ENCODE measurements around the gene AP5S1. TPM values are rescaled to one million over a fixed set of nuclear protein-coding genes. Genes with fewer than 3 reads are reported as not detected.

Gene AP5S1
- total RNA-seq, 6 experiments from 2014 or later, result 17.7 to 21.7 (median 19.4) TPM

DNA sequence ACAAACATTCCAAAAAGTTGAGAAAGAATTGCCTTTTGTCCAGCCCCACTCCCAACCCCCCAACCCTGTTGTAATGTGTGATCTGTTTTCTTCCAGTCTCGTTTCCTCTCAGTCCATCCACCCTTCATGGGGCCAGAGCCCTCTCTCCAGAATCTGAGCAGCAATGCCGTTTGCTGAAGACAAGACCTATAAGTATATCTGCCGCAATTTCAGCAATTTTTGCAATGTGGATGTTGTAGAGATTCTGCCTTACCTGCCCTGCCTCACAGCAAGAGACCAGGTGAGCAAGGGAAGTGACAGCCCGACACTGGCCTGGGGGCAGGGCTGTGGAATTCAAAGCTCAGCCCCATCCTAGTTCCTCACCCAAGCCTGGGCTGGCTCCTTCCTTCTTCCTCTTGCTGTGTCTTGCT lies 34.1 kb downstream of the AP5S1 start:
- TF ChIP-seq, protein P1, sequence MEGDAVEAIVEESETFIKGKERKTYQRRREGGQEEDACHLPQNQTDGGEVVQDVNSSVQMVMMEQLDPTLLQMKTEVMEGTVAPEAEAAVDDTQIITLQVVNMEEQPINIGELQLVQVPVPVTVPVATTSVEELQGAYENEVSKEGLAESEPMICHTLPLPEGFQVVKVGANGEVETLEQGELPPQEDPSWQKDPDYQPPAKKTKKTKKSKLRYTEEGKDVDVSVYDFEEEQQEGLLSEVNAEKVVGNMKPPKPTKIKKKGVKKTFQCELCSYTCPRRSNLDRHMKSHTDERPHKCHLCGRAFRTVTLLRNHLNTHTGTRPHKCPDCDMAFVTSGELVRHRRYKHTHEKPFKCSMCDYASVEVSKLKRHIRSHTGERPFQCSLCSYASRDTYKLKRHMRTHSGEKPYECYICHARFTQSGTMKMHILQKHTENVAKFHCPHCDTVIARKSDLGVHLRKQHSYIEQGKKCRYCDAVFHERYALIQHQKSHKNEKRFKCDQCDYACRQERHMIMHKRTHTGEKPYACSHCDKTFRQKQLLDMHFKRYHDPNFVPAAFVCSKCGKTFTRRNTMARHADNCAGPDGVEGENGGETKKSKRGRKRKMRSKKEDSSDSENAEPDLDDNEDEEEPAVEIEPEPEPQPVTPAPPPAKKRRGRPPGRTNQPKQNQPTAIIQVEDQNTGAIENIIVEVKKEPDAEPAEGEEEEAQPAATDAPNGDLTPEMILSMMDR (IDR thresholded peaks at IDR 0.05), result no peak
- no peaks in the 10 kb centered on the region for H3K9me3 Mint-ChIP-seq
- no peak for DNase-seq
- H3K27ac Mint-ChIP-seq, result no peak overlapping the region
- peaks cover 18% of the 10 kb centered on the region for H3K36me3 Mint-ChIP-seq (ENCODE audit: low read depth)
- H3K4me1 Mint-ChIP-seq (ENCODE audit: low read depth), result peaks cover 2% of the 10 kb centered on the region; the same call in 1 of the 2 replicates
- no peak overlapping the region for H3K4me3 Mint-ChIP-seq
- H3K27me3 Mint-ChIP-seq (ENCODE audit: insufficient read depth), result peaks cover 2% of the 10 kb centered on the region; the same call in 1 of the 2 replicates

DNA sequence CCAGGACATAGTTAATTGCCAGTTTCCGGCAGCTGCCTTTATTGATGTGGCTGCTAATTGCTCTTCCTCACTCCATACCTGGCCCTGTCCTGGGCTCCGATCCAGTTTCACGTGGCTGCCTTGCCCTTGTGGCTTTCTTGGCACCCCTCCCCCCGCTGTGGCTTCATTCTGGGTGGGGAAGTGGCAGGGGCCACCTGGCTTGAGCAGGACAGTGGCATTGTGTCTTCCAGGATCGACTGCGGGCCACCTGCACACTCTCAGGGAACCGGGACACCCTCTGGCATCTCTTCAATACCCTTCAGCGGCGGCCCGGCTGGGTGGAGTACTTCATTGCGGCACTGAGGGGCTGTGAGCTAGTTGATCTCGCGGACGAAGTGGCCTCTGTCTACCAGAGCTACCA lies 37.1 kb downstream of the AP5S1 start:
- H3K36me3 Mint-ChIP-seq (ENCODE audit: low read depth), result peaks cover 31% of the 10 kb centered on the region
- H3K4me3 Mint-ChIP-seq, result no peak overlapping the region
- H3K4me1 Mint-ChIP-seq (ENCODE audit: low read depth), result no peaks in the 10 kb centered on the region
- H3K27ac Mint-ChIP-seq, result no peak overlapping the region
- H3K27me3 Mint-ChIP-seq (ENCODE audit: insufficient read depth), result peaks cover 2% of the 10 kb centered on the region; the same call in 1 of the 2 replicates
- no peaks in the 10 kb centered on the region for H3K9me3 Mint-ChIP-seq
- TF ChIP-seq, protein P1 (IDR thresholded peaks at IDR 0.05), result no peak
- DNase-seq, result no peak

DNA sequence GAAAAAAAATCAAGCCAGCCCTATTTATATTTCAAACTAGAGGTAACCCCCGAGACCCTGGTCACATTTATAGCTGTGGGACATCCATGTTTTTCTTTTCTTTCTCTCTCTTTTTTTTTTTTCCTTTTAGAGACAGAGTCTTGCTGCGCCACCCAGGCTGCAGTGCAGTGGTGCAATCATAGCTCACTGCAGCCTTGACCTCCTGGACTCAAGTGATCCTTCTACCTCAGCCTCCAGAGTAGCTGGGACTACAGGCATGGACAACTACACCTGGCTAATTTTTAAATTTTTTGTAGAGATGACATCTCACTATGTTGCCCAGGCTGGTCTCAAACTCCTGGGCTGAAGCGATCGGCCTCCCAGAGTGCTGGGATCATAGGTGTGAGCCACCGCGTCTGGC lies 38.3 kb downstream of the AP5S1 start:
- no peak overlapping the region for H3K4me3 Mint-ChIP-seq

DNA sequence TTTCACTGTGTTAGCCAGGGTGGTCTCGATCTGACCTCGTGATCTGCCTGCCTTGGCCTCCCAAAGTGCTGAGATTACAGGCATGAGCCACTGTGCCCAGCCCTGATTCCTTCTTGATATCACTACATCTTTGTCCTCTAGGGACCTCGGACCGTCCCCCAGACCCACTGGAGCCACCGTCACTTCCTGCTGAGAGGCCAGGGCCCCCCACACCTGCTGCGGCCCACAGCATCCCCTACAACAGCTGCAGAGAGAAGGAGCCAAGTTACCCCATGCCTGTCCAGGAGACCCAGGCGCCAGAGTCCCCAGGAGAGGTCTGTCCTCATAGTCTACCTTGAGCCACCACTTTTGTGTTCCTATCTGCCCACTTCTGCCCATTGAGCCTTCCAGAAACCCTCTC lies 40.8 kb downstream of the AP5S1 start:
- TF ChIP-seq, protein P1 (IDR thresholded peaks at IDR 0.05), result no peak
- peaks cover 2% of the 10 kb centered on the region; the same call in 1 of the 2 replicates for H3K27me3 Mint-ChIP-seq (ENCODE audit: insufficient read depth)
- DNase-seq, result no peak
- H3K4me1 Mint-ChIP-seq (ENCODE audit: low read depth), result no peaks in the 10 kb centered on the region
- H3K36me3 Mint-ChIP-seq (ENCODE audit: low read depth), result peaks cover 44% of the 10 kb centered on the region
- no peak overlapping the region for H3K27ac Mint-ChIP-seq
- no peak overlapping the region for H3K4me3 Mint-ChIP-seq
- H3K9me3 Mint-ChIP-seq, result no peaks in the 10 kb centered on the region

More for the DNA sequence above, 38.3 kb downstream of the AP5S1 start:
- DNase-seq, result no peak
- H3K36me3 Mint-ChIP-seq (ENCODE audit: low read depth), result peaks cover 43% of the 10 kb centered on the region
- no peak overlapping the region for H3K27ac Mint-ChIP-seq
- no peaks in the 10 kb centered on the region for H3K9me3 Mint-ChIP-seq
- TF ChIP-seq, protein P1 (IDR thresholded peaks at IDR 0.05), result no peak
- H3K27me3 Mint-ChIP-seq (ENCODE audit: insufficient read depth), result peaks cover 2% of the 10 kb centered on the region; the same call in 1 of the 2 replicates
- H3K4me1 Mint-ChIP-seq (ENCODE audit: low read depth), result no peaks in the 10 kb centered on the region

- H3K27me3 Mint-ChIP-seq (ENCODE audit: insufficient read depth), result peaks cover 2% of the 10 kb centered on the region; the same call in 1 of the 2 replicates
- DNase-seq, result no peak
- peaks cover 39% of the 10 kb centered on the region for H3K36me3 Mint-ChIP-seq (ENCODE audit: low read depth)
- no peak overlapping the region; the same call in 1 of the 2 replicates for H3K27ac Mint-ChIP-seq
- no peaks in the 10 kb centered on the region for H3K4me1 Mint-ChIP-seq (ENCODE audit: low read depth)
- no peaks in the 10 kb centered on the region for H3K9me3 Mint-ChIP-seq
- TF ChIP-seq, protein P1 (IDR thresholded peaks at IDR 0.05), result no peak
- no peak overlapping the region for H3K4me3 Mint-ChIP-seq
Observed at GRCh38 chr20:3862333-3862732, 42.0 kb downstream of the AP5S1 start.

Measured in HFFc6 (cell line).